LNCaP clone FGC (cell line): ENCODE data around the gene IL17C.
A peak's percentile ranks its signal among the peaks of the same experiment; 100 is the strongest.

ENCODE experiments used
- DNase-seq: peaks from one replicate; pipeline ENCODE4 v3.0.0-alpha.2; 2011; ENCODE audit warnings: low read depth
- H3K4me3 ChIP-seq: 2 replicates; pipeline ENCODE4 v1.5.1; 2011; ENCODE audit warnings: mild to moderate bottlenecking, low read depth, low read length, control low read depth
- CTCF ChIP-seq: IDR thresholded peaks from 2 replicates; pipeline ENCODE4 v1.5.1; 2012; ENCODE audit warnings: mild to moderate bottlenecking; ENCODE audit not compliant: control insufficient read depth, insufficient read depth; ENCODE audit errors: extremely low read depth

IL17C gene, protein sequence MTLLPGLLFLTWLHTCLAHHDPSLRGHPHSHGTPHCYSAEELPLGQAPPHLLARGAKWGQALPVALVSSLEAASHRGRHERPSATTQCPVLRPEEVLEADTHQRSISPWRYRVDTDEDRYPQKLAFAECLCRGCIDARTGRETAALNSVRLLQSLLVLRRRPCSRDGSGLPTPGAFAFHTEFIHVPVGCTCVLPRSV

GRCh38 chr16:88638323-88639230 lies at the start of gene IL17C:
Gene IL17C, plus strand, starts transcription at chr16:88638572. Its CDS starts 70 bp downstream, at chr16:88638642.
- no peak for TF ChIP-seq CTCF
- DNase-seq = peak; percentile 54
- peak within 1 kb of the TSS; percentile 9; the same call in 1 of the 2 replicates for H3K4me3 ChIP-seq

DNA sequence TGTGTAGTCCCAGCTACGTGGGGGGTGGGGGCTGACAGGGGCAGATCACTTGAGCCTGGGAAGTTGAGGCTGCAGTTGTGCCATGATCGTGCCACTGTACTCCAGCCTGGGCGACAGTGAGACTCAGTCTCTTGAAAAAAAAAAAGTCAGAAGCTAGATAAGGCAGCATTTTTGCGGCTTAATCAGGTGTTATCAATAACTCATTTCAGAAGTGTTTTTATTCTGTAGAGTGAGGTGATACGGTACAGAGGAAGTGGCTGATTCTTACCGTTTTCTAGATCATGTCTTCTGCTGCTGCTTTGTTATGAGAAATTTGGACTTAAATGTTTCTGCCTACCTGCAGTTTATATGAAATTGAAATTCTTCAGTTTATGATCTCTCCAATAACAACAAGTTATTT lies 49.6 kb upstream of the IL17C start:
- H3K4me3 ChIP-seq = no peak overlapping the region
- no peak for TF ChIP-seq CTCF
- no peak for DNase-seq

GRCh38 chr16:88589441-88589840 lies 48.9 kb upstream of the IL17C start:
- no peak overlapping the region for H3K4me3 ChIP-seq
- no peak for TF ChIP-seq CTCF
- DNase-seq = no peak

GRCh38 chr16:88591577-88592021 lies 46.8 kb upstream of the IL17C start:
- H3K4me3 ChIP-seq = no peak overlapping the region
- no peak for DNase-seq
- TF ChIP-seq CTCF = no peak

- no peak for DNase-seq
- TF ChIP-seq CTCF = no peak
- H3K4me3 ChIP-seq = no peak overlapping the region
These were observed 45.3 kb upstream of the IL17C start for GRCh38 chr16:88593061-88593460.

DNA sequence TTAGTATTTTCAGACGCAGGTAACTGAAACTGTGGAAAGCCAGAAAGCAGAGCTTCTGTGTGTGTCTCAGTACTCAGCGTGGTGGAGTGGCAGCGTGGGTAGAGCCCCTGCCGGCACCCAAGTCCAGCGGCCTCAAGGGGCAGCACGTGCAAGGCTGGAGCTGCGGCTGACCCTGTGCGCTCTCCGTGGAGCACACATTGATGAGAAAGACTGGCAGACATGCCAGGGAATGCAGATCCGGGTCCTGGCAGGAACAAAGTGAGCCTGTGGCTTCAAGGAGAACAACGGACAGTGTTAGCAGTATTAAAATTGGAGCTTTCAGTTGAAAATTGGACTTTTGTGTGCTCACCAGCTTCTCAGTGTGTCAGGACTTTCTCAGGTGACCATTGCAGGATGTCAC lies 44.9 kb upstream of the IL17C start:
- no peak for TF ChIP-seq CTCF
- DNase-seq = no peak
- no peak overlapping the region for H3K4me3 ChIP-seq

GRCh38 chr16:88593910-88594309 lies 44.5 kb upstream of the IL17C start:
- H3K4me3 ChIP-seq = no peak overlapping the region
- no peak for DNase-seq
- no peak for TF ChIP-seq CTCF
